ENCODE measurements around the gene IYD. TPM values are rescaled to one million over a fixed set of nuclear protein-coding genes. Genes with fewer than 3 reads are reported as not detected.

Gene IYD
- total and polyA plus RNA-seq, 9 of the 15 experiments (the other 6 are each of a cell fraction or from before 2014, with no cell fraction given) = not detected

DNA sequence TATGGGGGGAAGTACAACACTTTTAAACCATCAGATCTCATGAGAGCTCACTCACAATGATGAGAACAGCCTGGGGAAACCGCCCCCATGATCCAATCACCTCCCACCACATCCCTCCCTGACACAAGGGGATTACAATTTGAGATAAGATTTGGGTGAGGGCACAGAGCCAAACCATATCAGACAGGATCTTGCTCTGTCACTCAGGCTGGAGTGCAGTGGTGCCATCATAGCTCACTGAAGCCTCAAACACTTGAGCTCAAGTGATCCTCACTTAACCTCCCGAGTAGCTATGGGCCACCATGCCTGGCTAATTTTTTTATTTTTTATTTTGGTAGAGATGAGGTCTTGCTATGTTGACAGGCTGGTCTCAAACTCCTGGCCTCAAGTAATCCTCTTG is 5.1 kb upstream of the IYD start (continued):
- TF ChIP-seq, protein P1, sequence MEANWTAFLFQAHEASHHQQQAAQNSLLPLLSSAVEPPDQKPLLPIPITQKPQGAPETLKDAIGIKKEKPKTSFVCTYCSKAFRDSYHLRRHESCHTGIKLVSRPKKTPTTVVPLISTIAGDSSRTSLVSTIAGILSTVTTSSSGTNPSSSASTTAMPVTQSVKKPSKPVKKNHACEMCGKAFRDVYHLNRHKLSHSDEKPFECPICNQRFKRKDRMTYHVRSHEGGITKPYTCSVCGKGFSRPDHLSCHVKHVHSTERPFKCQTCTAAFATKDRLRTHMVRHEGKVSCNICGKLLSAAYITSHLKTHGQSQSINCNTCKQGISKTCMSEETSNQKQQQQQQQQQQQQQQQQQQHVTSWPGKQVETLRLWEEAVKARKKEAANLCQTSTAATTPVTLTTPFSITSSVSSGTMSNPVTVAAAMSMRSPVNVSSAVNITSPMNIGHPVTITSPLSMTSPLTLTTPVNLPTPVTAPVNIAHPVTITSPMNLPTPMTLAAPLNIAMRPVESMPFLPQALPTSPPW (CRISPR knock-in tag; IDR thresholded peaks at IDR 0.05) = peak; percentile 44; the same call in 1 of the 2 replicates
- TF ChIP-seq ARID1B (IDR thresholded peaks at IDR 0.05) (peak; percentile 30; the same call in 1 of the 2 replicates), ZFP1 (CRISPR knock-in tag; IDR thresholded peaks at IDR 0.05) (no peak), RCOR1 (IDR thresholded peaks at IDR 0.05; ENCODE audit: borderline replicate concordance in 1 of 2, low read depth in 2 of 2, low read length in 2 of 2) (peak in 1 of 2 experiments; percentile 49; a peak in 1 of 4 replicates), HNRNPH1 (optimal IDR thresholded peaks at IDR 0.05; ENCODE audit: low read depth, low read length) (no peak), MEIS2 (IDR thresholded peaks at IDR 0.05; ENCODE audit: partially characterized antibody) (peak; percentile 41), CBFA2T3 (IDR thresholded peaks at IDR 0.05) (peak; percentile 35; the same call in 1 of the 2 replicates), CCAR2 (IDR thresholded peaks at IDR 0.05; ENCODE audit: low read depth, low read length) (no peak), HDAC3 (IDR thresholded peaks at IDR 0.05; ENCODE audit: borderline replicate concordance, partially characterized antibody) (no peak), ETS2 (tag; IDR thresholded peaks at IDR 0.05; ENCODE audit: borderline replicate concordance, poor library complexity, severe bottlenecking) (no peak)
- TF ChIP-seq, protein P2, sequence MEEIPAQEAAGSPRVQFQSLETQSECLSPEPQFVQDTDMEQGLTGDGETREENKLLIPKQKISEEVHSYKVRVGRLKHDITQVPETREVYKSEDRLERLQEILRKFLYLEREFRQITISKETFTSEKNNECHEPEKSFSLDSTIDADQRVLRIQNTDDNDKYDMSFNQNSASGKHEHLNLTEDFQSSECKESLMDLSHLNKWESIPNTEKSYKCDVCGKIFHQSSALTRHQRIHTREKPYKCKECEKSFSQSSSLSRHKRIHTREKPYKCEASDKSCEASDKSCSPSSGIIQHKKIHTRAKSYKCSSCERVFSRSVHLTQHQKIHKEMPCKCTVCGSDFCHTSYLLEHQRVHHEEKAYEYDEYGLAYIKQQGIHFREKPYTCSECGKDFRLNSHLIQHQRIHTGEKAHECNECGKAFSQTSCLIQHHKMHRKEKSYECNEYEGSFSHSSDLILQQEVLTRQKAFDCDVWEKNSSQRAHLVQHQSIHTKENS (CRISPR knock-in tag; IDR thresholded peaks at IDR 0.05) = no peak
- TF ChIP-seq, protein P3, sequence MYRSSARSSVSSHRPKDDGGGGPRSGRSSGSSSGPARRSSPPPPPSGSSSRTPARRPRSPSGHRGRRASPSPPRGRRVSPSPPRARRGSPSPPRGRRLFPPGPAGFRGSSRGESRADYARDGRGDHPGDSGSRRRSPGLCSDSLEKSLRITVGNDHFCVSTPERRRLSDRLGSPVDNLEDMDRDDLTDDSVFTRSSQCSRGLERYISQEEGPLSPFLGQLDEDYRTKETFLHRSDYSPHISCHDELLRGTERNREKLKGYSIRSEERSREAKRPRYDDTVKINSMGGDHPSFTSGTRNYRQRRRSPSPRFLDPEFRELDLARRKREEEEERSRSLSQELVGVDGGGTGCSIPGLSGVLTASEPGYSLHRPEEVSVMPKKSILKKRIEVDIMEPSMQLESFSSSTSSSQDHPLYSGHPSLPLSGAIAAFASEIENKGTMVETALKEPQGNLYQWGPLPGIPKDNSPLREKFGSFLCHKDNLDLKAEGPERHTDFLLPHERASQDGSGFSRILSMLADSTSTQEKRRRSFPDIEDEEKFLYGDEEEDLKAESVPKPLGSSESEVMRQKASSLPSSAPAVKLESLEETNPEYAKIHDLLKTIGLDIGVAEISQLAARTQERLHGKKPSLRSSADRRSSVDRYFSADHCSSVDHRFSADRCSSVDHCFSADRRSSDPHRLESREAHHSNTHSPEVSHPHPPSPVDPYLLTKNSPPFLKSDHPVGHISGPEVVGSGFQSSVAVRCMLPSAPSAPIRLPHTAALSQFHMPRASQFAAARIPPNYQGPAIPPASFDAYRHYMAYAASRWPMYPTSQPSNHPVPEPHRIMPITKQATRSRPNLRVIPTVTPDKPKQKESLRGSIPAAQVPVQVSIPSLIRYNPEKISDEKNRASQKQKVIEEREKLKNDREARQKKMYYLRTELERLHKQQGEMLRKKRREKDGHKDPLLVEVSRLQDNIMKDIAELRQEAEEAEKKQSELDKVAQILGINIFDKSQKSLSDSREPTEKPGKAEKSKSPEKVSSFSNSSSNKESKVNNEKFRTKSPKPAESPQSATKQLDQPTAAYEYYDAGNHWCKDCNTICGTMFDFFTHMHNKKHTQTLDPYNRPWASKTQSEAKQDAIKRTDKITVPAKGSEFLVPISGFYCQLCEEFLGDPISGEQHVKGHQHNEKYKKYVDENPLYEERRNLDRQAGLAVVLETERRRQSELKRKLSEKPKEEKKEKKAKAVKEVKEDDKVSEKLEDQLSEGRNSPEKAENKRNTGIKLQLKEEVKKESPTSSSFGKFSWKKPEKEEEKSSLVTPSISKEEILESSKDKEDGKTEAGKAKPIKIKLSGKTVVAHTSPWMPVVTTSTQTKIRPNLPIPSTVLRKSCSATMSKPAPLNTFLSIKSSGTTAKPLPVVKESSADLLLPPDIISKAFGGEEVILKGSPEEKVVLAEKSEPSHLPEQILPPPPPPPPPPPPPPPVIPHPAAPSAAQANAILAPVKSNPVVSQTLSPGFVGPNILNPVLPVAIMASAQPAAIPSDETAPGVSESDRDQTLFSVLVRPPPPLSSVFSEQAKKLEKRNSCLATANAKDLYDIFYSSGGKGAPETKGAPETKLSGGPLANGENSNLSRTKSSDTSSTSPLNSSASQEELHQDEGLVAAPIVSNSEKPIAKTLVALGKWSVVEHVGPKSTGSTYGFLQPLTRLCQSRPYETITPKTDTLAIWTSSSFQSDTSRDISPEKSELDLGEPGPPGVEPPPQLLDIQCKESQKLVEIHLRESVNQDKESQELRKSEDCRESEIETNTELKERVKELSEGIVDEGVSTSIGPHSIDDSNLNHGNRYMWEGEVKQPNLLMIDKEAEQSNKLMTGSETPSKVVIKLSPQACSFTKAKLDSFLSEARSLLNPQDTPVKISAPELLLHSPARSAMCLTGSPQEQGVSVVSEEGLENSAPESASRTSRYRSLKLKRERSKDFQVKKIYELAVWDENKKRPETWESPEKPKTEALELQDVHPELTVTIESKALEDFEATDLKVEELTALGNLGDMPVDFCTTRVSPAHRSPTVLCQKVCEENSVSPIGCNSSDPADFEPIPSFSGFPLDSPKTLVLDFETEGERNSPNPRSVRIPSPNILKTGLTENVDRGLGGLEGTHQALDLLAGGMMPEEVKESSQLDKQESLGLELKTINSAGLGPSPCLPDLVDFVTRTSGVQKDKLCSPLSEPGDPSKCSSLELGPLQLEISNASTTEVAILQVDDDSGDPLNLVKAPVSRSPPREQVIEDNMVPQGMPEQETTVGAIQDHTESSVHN (IDR thresholded peaks at IDR 0.05; ENCODE audit: borderline replicate concordance in 1 of 2, low read depth in 1 of 2) = no peak
- TF ChIP-seq, protein P4, sequence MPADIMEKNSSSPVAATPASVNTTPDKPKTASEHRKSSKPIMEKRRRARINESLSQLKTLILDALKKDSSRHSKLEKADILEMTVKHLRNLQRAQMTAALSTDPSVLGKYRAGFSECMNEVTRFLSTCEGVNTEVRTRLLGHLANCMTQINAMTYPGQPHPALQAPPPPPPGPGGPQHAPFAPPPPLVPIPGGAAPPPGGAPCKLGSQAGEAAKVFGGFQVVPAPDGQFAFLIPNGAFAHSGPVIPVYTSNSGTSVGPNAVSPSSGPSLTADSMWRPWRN (IDR thresholded peaks at IDR 0.05; ENCODE audit: low read depth) = no peak
- TF ChIP-seq, protein P5, sequence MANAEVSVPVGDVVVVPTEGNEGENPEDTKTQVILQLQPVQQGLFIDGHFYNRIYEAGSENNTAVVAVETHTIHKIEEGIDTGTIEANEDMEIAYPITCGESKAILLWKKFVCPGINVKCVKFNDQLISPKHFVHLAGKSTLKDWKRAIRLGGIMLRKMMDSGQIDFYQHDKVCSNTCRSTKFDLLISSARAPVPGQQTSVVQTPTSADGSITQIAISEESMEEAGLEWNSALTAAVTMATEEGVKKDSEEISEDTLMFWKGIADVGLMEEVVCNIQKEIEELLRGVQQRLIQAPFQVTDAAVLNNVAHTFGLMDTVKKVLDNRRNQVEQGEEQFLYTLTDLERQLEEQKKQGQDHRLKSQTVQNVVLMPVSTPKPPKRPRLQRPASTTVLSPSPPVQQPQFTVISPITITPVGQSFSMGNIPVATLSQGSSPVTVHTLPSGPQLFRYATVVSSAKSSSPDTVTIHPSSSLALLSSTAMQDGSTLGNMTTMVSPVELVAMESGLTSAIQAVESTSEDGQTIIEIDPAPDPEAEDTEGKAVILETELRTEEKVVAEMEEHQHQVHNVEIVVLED (CRISPR knock-in tag; IDR thresholded peaks at IDR 0.05) = no peak

Measured in K562 (cell line).